LNCaP clone FGC (cell line): ENCODE measurements around the gene EEPD1.
A peak's percentile ranks its signal among the peaks of the same experiment; 100 is the strongest.

Experiments used
- DNase-seq: peaks from one replicate; pipeline ENCODE4 v3.0.0-alpha.2; 2011; ENCODE audit warnings: low read depth
- H3K4me3 ChIP-seq: 2 replicates; pipeline ENCODE4 v1.5.1; 2011; ENCODE audit warnings: mild to moderate bottlenecking, low read depth, low read length, control low read depth
- TF ChIP-seq, protein P1 (sequence below): IDR thresholded peaks from 2 replicates; pipeline ENCODE4 v1.5.1; 2012; ENCODE audit warnings: mild to moderate bottlenecking; ENCODE audit not compliant: control insufficient read depth, insufficient read depth; ENCODE audit errors: extremely low read depth

The EEPD1 gene

DNA sequence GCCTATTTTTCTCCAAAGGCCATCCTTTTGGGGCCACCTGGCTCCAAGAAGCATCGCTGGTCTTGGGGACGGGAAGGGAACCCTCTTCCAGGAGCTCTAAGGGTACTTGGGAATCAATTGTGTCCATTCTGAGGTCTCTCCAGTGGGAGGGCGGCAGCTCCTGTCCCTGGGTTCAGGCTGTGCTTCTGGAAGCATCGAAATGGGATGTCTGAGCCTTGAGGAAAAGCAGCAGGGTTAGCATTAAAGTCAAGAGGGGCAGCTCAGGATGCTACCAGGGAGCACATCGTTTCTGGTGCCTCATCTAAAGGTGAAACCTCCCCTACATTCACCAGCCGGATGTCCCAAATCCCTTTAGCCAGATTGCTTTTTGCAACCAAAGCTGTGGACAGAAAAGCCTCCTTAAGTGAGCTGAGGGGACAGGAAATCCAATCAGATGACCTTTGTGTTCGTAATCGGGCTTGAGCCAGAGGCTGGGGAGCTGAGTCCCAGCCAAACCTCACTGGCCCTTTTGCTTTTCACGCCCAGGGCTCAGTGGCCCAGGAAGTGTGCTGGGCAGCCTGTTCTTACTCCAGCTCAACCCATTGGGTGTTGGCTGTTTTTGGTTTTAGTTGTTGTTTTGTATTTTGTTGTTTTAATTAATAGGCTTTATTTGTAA, 147.8 kb downstream of the EEPD1 start:
- no peak for DNase-seq
- H3K4me3 ChIP-seq: no peak overlapping the region
- TF ChIP-seq, protein P1, sequence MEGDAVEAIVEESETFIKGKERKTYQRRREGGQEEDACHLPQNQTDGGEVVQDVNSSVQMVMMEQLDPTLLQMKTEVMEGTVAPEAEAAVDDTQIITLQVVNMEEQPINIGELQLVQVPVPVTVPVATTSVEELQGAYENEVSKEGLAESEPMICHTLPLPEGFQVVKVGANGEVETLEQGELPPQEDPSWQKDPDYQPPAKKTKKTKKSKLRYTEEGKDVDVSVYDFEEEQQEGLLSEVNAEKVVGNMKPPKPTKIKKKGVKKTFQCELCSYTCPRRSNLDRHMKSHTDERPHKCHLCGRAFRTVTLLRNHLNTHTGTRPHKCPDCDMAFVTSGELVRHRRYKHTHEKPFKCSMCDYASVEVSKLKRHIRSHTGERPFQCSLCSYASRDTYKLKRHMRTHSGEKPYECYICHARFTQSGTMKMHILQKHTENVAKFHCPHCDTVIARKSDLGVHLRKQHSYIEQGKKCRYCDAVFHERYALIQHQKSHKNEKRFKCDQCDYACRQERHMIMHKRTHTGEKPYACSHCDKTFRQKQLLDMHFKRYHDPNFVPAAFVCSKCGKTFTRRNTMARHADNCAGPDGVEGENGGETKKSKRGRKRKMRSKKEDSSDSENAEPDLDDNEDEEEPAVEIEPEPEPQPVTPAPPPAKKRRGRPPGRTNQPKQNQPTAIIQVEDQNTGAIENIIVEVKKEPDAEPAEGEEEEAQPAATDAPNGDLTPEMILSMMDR: no peak

GRCh38 chr7:36301914-36302771, 149.1 kb downstream of the EEPD1 start:
- TF ChIP-seq, protein P1: no peak
- no peak overlapping the region for H3K4me3 ChIP-seq
- no peak for DNase-seq

DNA sequence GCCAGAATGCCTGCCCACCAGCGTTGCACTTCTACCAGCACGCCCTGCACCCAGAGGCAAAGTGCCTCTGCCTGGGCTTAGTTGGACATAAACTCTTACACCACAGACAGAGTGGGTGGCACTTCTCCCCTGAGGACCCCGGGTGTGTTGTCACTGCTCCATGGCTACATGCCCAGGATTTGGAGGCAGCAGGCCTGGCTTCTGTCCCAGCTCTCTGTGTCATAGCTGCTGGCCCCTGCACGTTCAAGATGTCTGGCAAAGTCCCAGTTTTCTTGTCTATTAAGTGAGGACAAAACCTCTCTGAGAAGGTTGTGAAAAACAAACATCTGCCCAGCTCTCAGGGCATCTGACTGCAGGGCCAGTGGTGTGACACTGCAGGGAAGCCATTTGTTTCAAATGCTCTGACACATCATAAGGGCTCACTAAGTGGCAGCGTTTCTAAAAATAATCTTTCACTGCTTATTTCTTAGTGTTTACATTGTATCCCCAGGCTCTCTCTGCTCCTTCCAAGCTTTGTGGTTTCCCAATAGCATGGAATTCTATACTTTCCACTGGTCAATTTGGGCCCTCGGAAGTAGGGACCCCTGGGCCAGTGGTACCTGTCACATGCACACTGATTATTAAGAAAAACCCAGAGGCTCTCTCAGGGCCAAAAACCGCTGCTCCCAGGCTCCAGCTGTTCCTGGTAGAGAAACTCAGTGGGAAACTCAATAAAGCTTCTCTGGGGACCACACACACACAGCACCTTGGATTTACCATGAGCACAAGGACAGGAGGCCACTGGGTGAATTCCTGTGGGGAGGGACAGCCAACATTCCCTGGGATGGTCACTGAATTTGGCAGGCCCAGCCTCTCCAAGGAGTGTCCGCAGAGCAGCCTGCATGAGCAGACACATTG, 150.4 kb downstream of the EEPD1 start:
- DNase-seq: peak; percentile 92
- no peak overlapping the region for H3K4me3 ChIP-seq
- TF ChIP-seq, protein P1: no peak

GRCh38 chr7:36304099-36304425, 151.0 kb downstream of the EEPD1 start:
- TF ChIP-seq, protein P1: no peak
- H3K4me3 ChIP-seq: no peak overlapping the region

GRCh38 chr7:36305226-36305625, 152.2 kb downstream of the EEPD1 start:
- no peak for DNase-seq
- TF ChIP-seq, protein P1: no peak
- no peak overlapping the region for H3K4me3 ChIP-seq

More at GRCh38 chr7:36304099-36304425, 151.0 kb downstream of the EEPD1 start:
- no peak for DNase-seq

GRCh38 chr7:36305648-36306047, 152.6 kb downstream of the EEPD1 start:
- TF ChIP-seq, protein P1: no peak

More at GRCh38 chr7:36305648-36306047, 152.6 kb downstream of the EEPD1 start:
- DNase-seq: no peak
- no peak overlapping the region for H3K4me3 ChIP-seq
